GM11168 (cell line): ENCODE data around the gene DNAH6.

Experiments used
- in situ Hi-C: fragments of 300-500 bp; cut with MboI; formaldehyde crosslinking; loops from one replicate; pipeline ENCODE4 v1.12.0; 2022; ENCODE audit warnings: low sequenced_read_pairs; ENCODE audit not compliant: unreplicated experiment

DNAH6 gene

GRCh38 chr2:84823229-84823628, 306.9 kb downstream of the DNAH6 start:
- in situ Hi-C loops: no loop called here

GRCh38 chr2:84823788-84824187, 307.5 kb downstream of the DNAH6 start:
- in situ Hi-C loops: no loop called here

- in situ Hi-C loops: no loop called here
Measured at GRCh38 chr2:84827978-84828575, 311.8 kb downstream of the DNAH6 start.

- in situ Hi-C loops: no loop called here
Measured at GRCh38 chr2:84829693-84830092, 313.4 kb downstream of the DNAH6 start.

- in situ Hi-C loops: no loop called here
Measured at GRCh38 chr2:84830095-84830494, 313.8 kb downstream of the DNAH6 start.

- in situ Hi-C loops: no loop called here
Measured at GRCh38 chr2:84830758-84831500, 314.6 kb downstream of the DNAH6 start.

GRCh38 chr2:84832772-84833461, 316.6 kb downstream of the DNAH6 start:
- in situ Hi-C loops: no loop called here

GRCh38 chr2:84833481-84834150, 317.3 kb downstream of the DNAH6 start:
- in situ Hi-C loops: no loop called here

- in situ Hi-C loops: no loop called here
Measured at GRCh38 chr2:84836215-84836614, 319.9 kb downstream of the DNAH6 start.

- in situ Hi-C loops: no loop called here
Measured at GRCh38 chr2:84838434-84839145, 322.3 kb downstream of the DNAH6 start.

- in situ Hi-C loops: no loop called here
Measured at GRCh38 chr2:84839851-84840250, 323.6 kb downstream of the DNAH6 start.

- in situ Hi-C loops: no loop called here
Measured at GRCh38 chr2:84840306-84840705, 324.0 kb downstream of the DNAH6 start.

GRCh38 chr2:84841577-84841976, 325.3 kb downstream of the DNAH6 start:
- in situ Hi-C loops: no loop called here

- in situ Hi-C loops: no loop called here
Measured at GRCh38 chr2:84844141-84844540, 327.8 kb downstream of the DNAH6 start.

- in situ Hi-C loops: no loop called here
Measured at GRCh38 chr2:84846041-84846663, 329.9 kb downstream of the DNAH6 start.

- in situ Hi-C loops: no loop called here
Measured at GRCh38 chr2:84846741-84847142, 330.4 kb downstream of the DNAH6 start.

GRCh38 chr2:84847326-84848050, 331.2 kb downstream of the DNAH6 start:
- in situ Hi-C loops: no loop called here

GRCh38 chr2:84849271-84849952, 333.1 kb downstream of the DNAH6 start:
- in situ Hi-C loops: no loop called here

- in situ Hi-C loops: no loop called here
Measured at GRCh38 chr2:84850471-84850870, 334.2 kb downstream of the DNAH6 start.
